MCF 10A (cell line): ENCODE results near the gene CSTPP1. TPM values are rescaled to one million over a fixed set of nuclear protein-coding genes. Genes with fewer than 3 reads are reported as not detected.

Source experiments
- BruUV-seq: library from RNA; stranded (reverse); fragments of 400-500 nt; replicated peaks from 2 replicates; lab custom pipeline; 2021; lab: Mats Ljungman, UMichigan
- CTCF ChIA-PET: fragments of 300-600 bp; sonication (Branson Sonifier 250); formaldehyde crosslinking; extraction: SDS; loops from one replicate; lab custom pipeline; 2021; ENCODE audit warnings: antibody characterized with exemption, inconsistent platforms; lab: Yijun Ruan, JAX
- POLR2A ChIA-PET: fragments of 300-600, 350-650 bp; sonication (Branson Sonifier 250); formaldehyde crosslinking; extraction: SDS; loops from one replicate; lab custom pipeline; 2020; ENCODE audit warnings: antibody characterized with exemption, inconsistent platforms; lab: Yijun Ruan, JAX
- DNase-seq: peaks from one replicate; pipeline ENCODE4 v3.0.0-alpha.2; 2018; ENCODE audit not compliant: unreplicated experiment
- H3K27ac Mint-ChIP-seq: one replicate; pipeline ENCODE4 v1.8.0; 2022; ENCODE audit warnings: mild to moderate bottlenecking, low read depth, mixed read lengths; ENCODE audit not compliant: unreplicated experiment
- H3K27me3 Mint-ChIP-seq: one replicate; pipeline ENCODE4 v1.8.0; 2022; ENCODE audit warnings: mixed read lengths; ENCODE audit not compliant: insufficient read depth, unreplicated experiment
- H3K36me3 Mint-ChIP-seq: one replicate; pipeline ENCODE4 v1.8.0; 2022; ENCODE audit warnings: mild to moderate bottlenecking, moderate library complexity, mixed read lengths; ENCODE audit not compliant: insufficient read depth, unreplicated experiment
- H3K4me1 Mint-ChIP-seq: one replicate; pipeline ENCODE4 v1.8.0; 2022; ENCODE audit warnings: mixed read lengths; ENCODE audit not compliant: insufficient read depth, unreplicated experiment
- H3K4me3 Mint-ChIP-seq: one replicate; pipeline ENCODE4 v1.8.0; 2022; ENCODE audit warnings: mild to moderate bottlenecking, moderate library complexity, mixed read lengths; ENCODE audit not compliant: unreplicated experiment
- H3K9me3 Mint-ChIP-seq: one replicate; pipeline ENCODE4 v1.8.0; 2022; ENCODE audit warnings: mixed read lengths; ENCODE audit not compliant: unreplicated experiment
- intact Hi-C: fragments of 100-400 bp; cut with micrococcal nuclease; formaldehyde crosslinking; loops from 2 replicates; pipeline ENCODE4 v1.14.1; 2022
- total RNA-seq: library from RNA; stranded (reverse); gene quantifications from 2 replicates; pipeline ENCODE4 v1.2.3, GENCODE V29; 2022
- TF ChIP-seq, protein P1 (sequence below): fragments of 200-600 bp; IDR thresholded peaks from one replicate; pipeline ENCODE4 v1.8.0; 2022; ENCODE audit warnings: antibody characterized with exemption, mild to moderate bottlenecking; ENCODE audit not compliant: unreplicated experiment

Gene CSTPP1
- total RNA-seq, 1 experiment from 2014 or later = 19.2 TPM

DNA sequence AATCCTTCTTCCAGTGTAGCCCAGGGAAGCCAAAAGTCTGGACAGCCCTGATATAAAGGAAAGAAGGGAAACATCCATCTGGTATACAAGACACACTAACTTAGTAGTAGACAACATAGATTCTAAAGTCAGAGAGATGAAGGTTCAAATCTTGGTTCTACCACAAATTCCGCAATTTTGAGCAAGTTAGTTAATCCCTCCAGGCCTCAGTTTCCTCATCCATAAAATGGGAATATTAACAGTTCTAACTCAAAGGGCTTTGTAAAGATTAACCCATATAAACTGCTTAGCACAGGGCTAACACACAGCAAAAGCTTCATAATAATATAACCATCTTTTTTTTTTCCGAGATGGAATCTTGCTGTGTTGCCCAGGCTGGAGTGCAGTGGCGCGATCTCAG lies 29.0 kb upstream of the CSTPP1 start:
- H3K36me3 Mint-ChIP-seq = no peaks in the 10 kb centered on the region
- H3K4me3 Mint-ChIP-seq = no peak overlapping the region
- TF ChIP-seq, protein P1, sequence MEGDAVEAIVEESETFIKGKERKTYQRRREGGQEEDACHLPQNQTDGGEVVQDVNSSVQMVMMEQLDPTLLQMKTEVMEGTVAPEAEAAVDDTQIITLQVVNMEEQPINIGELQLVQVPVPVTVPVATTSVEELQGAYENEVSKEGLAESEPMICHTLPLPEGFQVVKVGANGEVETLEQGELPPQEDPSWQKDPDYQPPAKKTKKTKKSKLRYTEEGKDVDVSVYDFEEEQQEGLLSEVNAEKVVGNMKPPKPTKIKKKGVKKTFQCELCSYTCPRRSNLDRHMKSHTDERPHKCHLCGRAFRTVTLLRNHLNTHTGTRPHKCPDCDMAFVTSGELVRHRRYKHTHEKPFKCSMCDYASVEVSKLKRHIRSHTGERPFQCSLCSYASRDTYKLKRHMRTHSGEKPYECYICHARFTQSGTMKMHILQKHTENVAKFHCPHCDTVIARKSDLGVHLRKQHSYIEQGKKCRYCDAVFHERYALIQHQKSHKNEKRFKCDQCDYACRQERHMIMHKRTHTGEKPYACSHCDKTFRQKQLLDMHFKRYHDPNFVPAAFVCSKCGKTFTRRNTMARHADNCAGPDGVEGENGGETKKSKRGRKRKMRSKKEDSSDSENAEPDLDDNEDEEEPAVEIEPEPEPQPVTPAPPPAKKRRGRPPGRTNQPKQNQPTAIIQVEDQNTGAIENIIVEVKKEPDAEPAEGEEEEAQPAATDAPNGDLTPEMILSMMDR = no peak
- intact Hi-C loops = no loop called here
- no peaks in the 10 kb centered on the region for H3K9me3 Mint-ChIP-seq
- ChIA-PET CTCF (interaction anchor here (1.1 to 1.9 kb wide), 3 partner anchors 9 to 246 kb away, joined by 7 to 10 read pairs (median 8); no protein-coding TSS in a partner anchor), POLR2A (no interaction called here)
- DNase-seq = no peak
- H3K4me1 Mint-ChIP-seq = no peaks in the 10 kb centered on the region
- peaks cover 7% of the 10 kb centered on the region for H3K27me3 Mint-ChIP-seq
- H3K27ac Mint-ChIP-seq = no peak overlapping the region
- BruUV-seq = no TSS peak

DNA sequence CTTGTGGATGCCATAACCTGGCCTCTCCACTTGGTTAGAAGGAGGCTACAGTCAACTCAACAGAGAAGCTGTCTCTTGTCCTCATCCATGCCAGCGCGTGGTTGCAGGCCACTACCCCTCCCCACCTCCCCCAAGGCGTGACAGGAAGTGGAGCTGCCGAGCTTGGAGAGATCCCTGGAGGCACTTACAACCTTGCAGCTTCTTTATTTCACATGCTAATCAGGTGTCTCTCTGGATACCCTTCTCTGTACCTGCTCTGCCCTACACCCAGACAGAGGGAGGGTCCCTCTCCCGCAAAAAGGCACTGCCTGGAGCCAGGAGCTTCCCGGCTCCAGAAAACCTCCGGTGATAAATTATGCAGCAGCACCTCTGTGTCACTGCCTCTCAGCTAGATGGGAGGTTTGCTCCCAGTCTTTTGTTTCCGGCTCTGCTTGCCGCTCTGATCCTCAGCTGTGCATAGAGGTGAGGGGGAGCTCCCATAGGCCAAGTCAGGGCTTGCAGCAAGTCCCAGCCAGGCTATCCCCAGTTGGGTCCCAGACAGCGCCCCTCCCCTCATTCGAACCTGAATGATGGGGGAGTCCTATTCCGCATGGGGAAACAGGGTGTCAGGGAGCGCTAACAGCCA lies 23.9 kb upstream of the CSTPP1 start:
- ChIA-PET CTCF (interaction anchor here (0.5 to 3.5 kb wide), 3 partner anchors 36 to 417 kb away, joined by 3 to 33 read pairs (median 4); no protein-coding TSS in a partner anchor), POLR2A (interaction anchor here (0.8 to 1.2 kb wide), 3 partner anchors 11 to 29 kb away, joined by 3 to 4 read pairs (median 3); no protein-coding TSS in a partner anchor)
- intact Hi-C loops = no loop called here
- H3K27me3 Mint-ChIP-seq = no peaks in the 10 kb centered on the region
- H3K9me3 Mint-ChIP-seq = no peaks in the 10 kb centered on the region
- no peaks in the 10 kb centered on the region for H3K36me3 Mint-ChIP-seq
- H3K4me1 Mint-ChIP-seq = peaks cover 14% of the 10 kb centered on the region
- no peak overlapping the region for H3K4me3 Mint-ChIP-seq
- no peak for DNase-seq
- BruUV-seq = no TSS peak
- H3K27ac Mint-ChIP-seq = no peak overlapping the region
- TF ChIP-seq, protein P1 = no peak

DNA sequence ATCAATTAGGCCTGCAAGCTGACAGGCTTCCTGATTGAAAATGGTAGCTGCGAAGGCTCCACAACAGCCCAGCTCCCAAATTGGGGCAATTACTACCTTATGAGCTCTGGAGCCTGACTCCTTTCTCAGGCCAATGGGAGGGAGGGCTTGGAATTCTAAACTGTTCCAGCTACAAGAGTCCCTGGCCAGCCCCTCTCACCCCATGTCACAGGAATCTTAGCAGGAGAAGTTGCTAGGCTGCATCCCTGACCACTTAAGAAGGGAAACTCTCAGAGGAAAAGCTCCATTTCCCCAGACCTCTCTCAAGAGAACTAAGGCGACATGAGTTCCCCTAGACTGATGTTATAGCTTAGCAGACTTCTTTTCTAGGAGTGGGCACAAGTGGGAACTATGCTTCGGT lies 23.1 kb upstream of the CSTPP1 start:
- H3K27me3 Mint-ChIP-seq = no peaks in the 10 kb centered on the region
- peaks cover 14% of the 10 kb centered on the region for H3K4me1 Mint-ChIP-seq
- H3K9me3 Mint-ChIP-seq = no peaks in the 10 kb centered on the region
- no peak overlapping the region for H3K4me3 Mint-ChIP-seq
- no peak overlapping the region for H3K27ac Mint-ChIP-seq
- no peak for DNase-seq
- TF ChIP-seq, protein P1 = no peak
- intact Hi-C loops = no loop called here
- no peaks in the 10 kb centered on the region for H3K36me3 Mint-ChIP-seq
- POLR2A ChIA-PET = interaction anchor here (0.8 to 1.2 kb wide), 4 partner anchors 10 to 28 kb away, joined by 3 to 4 read pairs (median 4); no protein-coding TSS in a partner anchor
- CTCF ChIA-PET = interaction anchor here (0.5 to 3.5 kb wide), 7 partner anchors 22 to 1090 kb away, joined by 3 to 33 read pairs (median 4); no protein-coding TSS in a partner anchor
- no TSS peak for BruUV-seq

DNA sequence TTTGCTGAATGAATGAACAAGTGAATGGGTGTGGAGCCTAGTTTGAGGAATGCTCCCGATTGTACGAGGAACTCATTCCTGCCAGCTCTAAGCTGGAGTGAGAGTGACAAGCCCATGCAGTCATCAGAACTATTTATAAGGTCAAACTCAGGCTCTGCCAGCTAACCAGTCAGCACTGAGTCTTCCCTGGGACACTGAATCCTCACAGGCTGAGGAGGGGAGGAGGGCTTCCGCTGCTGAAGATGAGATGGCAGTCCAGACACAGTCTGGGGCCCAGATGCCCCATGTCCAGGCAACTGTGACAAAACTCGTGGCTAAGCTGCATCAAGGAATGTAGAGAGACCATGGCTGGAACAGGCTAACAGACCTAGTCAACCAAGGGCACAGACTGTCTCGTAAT lies 22.2 kb upstream of the CSTPP1 start:
- H3K27ac Mint-ChIP-seq = no peak overlapping the region
- peaks cover 19% of the 10 kb centered on the region for H3K4me1 Mint-ChIP-seq
- H3K4me3 Mint-ChIP-seq = no peak overlapping the region
- ChIA-PET POLR2A (interaction anchor here (0.8 to 1.1 kb wide), 3 partner anchors 13 to 19 kb away, joined by 3 to 5 read pairs (median 4); no protein-coding TSS in a partner anchor), CTCF (interaction anchor here (0.6 to 3.5 kb wide), 4 partner anchors 23 to 239 kb away, joined by 3 to 33 read pairs (median 6); no protein-coding TSS in a partner anchor)
- BruUV-seq = no TSS peak
- H3K9me3 Mint-ChIP-seq = no peaks in the 10 kb centered on the region
- TF ChIP-seq, protein P1 = no peak
- no peaks in the 10 kb centered on the region for H3K27me3 Mint-ChIP-seq
- intact Hi-C loops = no loop called here
- no peaks in the 10 kb centered on the region for H3K36me3 Mint-ChIP-seq
- no peak for DNase-seq
